ENCODE results near the gene ZDHHC13.

ZDHHC13 gene

GRCh38 chr11:19080579-19080993 is 36.4 kb upstream of the ZDHHC13 start:
- no peak overlapping the region for H3K4me3 ChIP-seq (ENCODE audit: insufficient read depth, low read depth, low read length)
- H3K27ac ChIP-seq (ENCODE audit: insufficient read depth, low read depth, low read length, poor library complexity, severe bottlenecking): no peak overlapping the region
- no peaks in the 10 kb centered on the region for H3K36me3 ChIP-seq (ENCODE audit: control insufficient read depth, insufficient read depth, low read length)
- no peaks in the 10 kb centered on the region for H3K27me3 ChIP-seq (ENCODE audit: control insufficient read depth, insufficient read depth, low read length, poor library complexity, severe bottlenecking)
- no peaks in the 10 kb centered on the region for H3K9me3 ChIP-seq (ENCODE audit: control insufficient read depth, low read length)
- H3K4me1 ChIP-seq (ENCODE audit: control insufficient read depth, insufficient read depth, low read length): no peaks in the 10 kb centered on the region
- WGBS, 2 experiments: 89 to 94% methylated on average over 6 of the region's 6 CpGs

DNA sequence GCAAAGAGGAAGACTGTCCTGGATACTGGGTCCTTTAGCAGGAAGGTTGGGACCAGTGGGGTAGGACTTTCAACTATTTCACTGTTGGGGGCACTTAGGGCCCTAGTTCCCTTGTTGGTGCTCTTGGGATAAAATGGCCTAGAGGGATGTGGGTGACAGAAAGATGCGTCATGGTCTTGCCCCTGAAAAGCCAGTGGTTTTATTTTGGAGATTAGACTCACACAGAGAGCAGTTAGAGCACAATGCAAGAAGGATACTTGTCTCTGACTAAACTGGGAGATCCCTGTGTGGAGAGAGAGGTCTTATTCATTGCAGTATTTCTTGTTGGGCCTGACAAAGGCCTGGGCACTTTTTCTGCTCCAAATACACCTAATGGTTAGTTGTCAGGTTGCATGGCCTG is 33.8 kb upstream of the ZDHHC13 start:
- Histone ChIP-seq H3K27ac (ENCODE audit: insufficient read depth, low read depth, low read length, poor library complexity, severe bottlenecking) (no peak overlapping the region), H3K4me3 (ENCODE audit: insufficient read depth, low read depth, low read length) (no peak overlapping the region), H3K27me3 (ENCODE audit: control insufficient read depth, insufficient read depth, low read length, poor library complexity, severe bottlenecking) (no peaks in the 10 kb centered on the region), H3K4me1 (ENCODE audit: control insufficient read depth, insufficient read depth, low read length) (no peaks in the 10 kb centered on the region), H3K9me3 (ENCODE audit: control insufficient read depth, low read length) (no peaks in the 10 kb centered on the region), H3K36me3 (ENCODE audit: control insufficient read depth, insufficient read depth, low read length) (no peaks in the 10 kb centered on the region)
- 90 to 92% methylated on average over 1 of the region's 1 CpG for WGBS, 2 experiments

DNA sequence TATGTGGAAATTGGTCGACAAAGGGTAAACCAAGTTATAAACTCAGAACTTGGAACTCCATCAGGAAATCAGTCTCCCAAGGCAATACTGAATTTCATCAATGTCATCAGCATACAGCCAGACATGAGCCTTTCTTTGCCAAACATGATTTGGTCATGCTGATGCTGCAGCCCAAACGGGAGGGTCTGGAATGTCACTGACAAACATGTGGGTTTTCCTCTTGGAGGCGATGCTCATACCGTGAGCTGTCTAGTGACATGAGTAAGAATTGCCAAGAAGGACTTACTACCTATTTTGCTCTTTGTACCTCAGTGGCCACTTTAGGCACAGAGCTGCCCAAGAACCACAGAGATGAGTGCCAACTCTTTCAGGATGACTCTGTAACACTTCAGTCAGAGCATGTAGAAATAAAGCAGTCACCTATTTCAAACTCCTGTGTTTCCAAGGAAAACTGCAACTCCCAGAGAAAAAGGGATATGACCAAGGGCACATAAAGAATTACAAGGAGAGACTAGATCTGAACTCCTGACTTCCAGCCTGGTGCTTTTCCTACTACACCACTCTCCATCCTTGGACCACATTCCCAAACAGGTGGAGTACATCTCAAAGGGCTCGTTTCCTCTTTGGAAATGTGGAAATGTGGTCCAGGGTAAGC is 32.2 kb upstream of the ZDHHC13 start:
- no peaks in the 10 kb centered on the region for H3K27me3 ChIP-seq (ENCODE audit: control insufficient read depth, insufficient read depth, low read length, poor library complexity, severe bottlenecking)
- H3K9me3 ChIP-seq (ENCODE audit: control insufficient read depth, low read length): no peaks in the 10 kb centered on the region
- 89 to 91% methylated on average over 4 of the region's 5 CpGs for WGBS, 2 experiments
- no peaks in the 10 kb centered on the region for H3K36me3 ChIP-seq (ENCODE audit: control insufficient read depth, insufficient read depth, low read length)
- H3K4me3 ChIP-seq (ENCODE audit: insufficient read depth, low read depth, low read length): no peak overlapping the region
- no peaks in the 10 kb centered on the region for H3K4me1 ChIP-seq (ENCODE audit: control insufficient read depth, insufficient read depth, low read length)
- H3K27ac ChIP-seq (ENCODE audit: insufficient read depth, low read depth, low read length, poor library complexity, severe bottlenecking): no peak overlapping the region

DNA sequence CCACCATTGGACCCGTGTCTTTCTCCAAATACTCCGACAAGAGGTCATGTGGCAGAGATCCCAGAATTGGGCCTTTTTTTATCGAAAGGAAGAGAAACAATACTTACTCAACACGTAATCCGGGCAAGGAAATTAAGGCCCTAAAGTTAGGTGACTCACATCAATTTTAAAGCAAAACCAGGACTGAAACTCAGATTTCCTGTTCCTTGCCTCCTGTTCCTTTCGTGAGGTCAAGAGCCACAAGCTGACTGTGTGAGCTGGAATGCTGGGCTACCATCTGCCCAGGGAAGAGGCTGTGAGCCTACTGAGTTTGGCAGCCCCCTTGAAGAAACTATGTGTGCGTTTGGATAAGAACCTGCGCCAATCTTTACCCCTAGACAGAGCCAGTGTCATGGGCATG is 29.3 kb upstream of the ZDHHC13 start:
- no peaks in the 10 kb centered on the region for H3K27me3 ChIP-seq (ENCODE audit: control insufficient read depth, insufficient read depth, low read length, poor library complexity, severe bottlenecking)
- H3K4me1 ChIP-seq (ENCODE audit: control insufficient read depth, insufficient read depth, low read length): no peaks in the 10 kb centered on the region
- no peaks in the 10 kb centered on the region for H3K9me3 ChIP-seq (ENCODE audit: control insufficient read depth, low read length)
- no peak overlapping the region for H3K27ac ChIP-seq (ENCODE audit: insufficient read depth, low read depth, low read length, poor library complexity, severe bottlenecking)
- WGBS, 2 experiments: 91 to 93% methylated on average over 8 of the region's 8 CpGs
- H3K36me3 ChIP-seq (ENCODE audit: control insufficient read depth, insufficient read depth, low read length): no peaks in the 10 kb centered on the region
- H3K4me3 ChIP-seq (ENCODE audit: insufficient read depth, low read depth, low read length): no peak overlapping the region

DNA sequence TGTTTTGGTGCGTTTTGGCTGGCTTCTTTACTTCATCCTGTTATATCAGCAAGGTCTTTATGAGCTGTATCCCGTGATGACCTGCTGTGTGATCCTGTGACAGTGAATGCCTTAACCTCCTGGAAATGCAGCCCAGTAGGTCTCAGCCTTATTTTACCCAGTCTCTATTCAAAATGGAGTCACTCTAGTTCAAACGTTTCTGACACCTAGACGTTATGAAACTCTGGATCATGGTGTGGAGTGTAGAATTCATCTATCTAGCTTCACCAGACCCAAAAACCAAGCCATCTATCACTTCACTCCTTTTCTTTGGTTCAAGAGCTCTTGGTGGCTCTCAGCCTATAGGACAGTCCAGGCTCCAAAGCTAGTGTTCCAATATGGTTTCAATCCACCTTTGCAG is 28.2 kb upstream of the ZDHHC13 start:
- H3K27me3 ChIP-seq (ENCODE audit: control insufficient read depth, insufficient read depth, low read length, poor library complexity, severe bottlenecking): no peaks in the 10 kb centered on the region
- H3K4me1 ChIP-seq (ENCODE audit: control insufficient read depth, insufficient read depth, low read length): no peaks in the 10 kb centered on the region
- H3K4me3 ChIP-seq (ENCODE audit: insufficient read depth, low read depth, low read length): no peak overlapping the region
- H3K9me3 ChIP-seq (ENCODE audit: control insufficient read depth, low read length): no peaks in the 10 kb centered on the region
- H3K27ac ChIP-seq (ENCODE audit: insufficient read depth, low read depth, low read length, poor library complexity, severe bottlenecking): no peak overlapping the region
- 91 to 93% methylated on average over 2 to 4 of the region's 4 CpGs for WGBS, 2 experiments
- no peaks in the 10 kb centered on the region for H3K36me3 ChIP-seq (ENCODE audit: control insufficient read depth, insufficient read depth, low read length)

- Histone ChIP-seq H3K9me3 (ENCODE audit: control insufficient read depth, low read length) (no peaks in the 10 kb centered on the region), H3K27ac (ENCODE audit: insufficient read depth, low read depth, low read length, poor library complexity, severe bottlenecking) (no peak overlapping the region), H3K36me3 (ENCODE audit: control insufficient read depth, insufficient read depth, low read length) (no peaks in the 10 kb centered on the region), H3K27me3 (ENCODE audit: control insufficient read depth, insufficient read depth, low read length, poor library complexity, severe bottlenecking) (no peaks in the 10 kb centered on the region), H3K4me3 (ENCODE audit: insufficient read depth, low read depth, low read length) (no peak overlapping the region), H3K4me1 (ENCODE audit: control insufficient read depth, insufficient read depth, low read length) (no peaks in the 10 kb centered on the region)
- 88 to 94% methylated on average over 5 of the region's 5 CpGs for WGBS, 2 experiments
Observed at GRCh38 chr11:19089421-19089820, 27.5 kb upstream of the ZDHHC13 start.

DNA sequence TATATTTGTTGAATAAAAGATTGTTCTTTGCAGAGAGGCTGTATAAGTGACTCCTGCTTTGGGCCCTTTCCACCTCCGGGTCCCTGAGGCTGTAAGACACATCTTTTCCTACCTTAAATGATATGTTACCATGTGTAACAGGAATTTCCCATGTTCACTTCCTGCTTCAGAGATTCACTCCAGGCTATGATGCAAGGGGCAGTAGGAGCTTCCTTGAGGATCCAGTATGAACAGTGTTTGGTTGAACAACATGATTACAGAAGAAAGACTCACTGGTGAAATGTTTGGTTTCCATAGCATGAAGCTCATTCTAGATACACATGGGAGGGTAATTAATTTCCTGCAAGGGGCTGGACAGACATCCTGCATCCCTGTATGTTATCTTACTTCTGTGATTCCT is 25.6 kb upstream of the ZDHHC13 start:
- WGBS, 2 experiments: 83% methylated on average over 1 of the region's 1 CpG; no CpG with 5 or more reads in 1 of the 2 experiments
- Histone ChIP-seq H3K27me3 (ENCODE audit: control insufficient read depth, insufficient read depth, low read length, poor library complexity, severe bottlenecking) (no peaks in the 10 kb centered on the region), H3K4me3 (ENCODE audit: insufficient read depth, low read depth, low read length) (no peak overlapping the region), H3K36me3 (ENCODE audit: control insufficient read depth, insufficient read depth, low read length) (no peaks in the 10 kb centered on the region), H3K27ac (ENCODE audit: insufficient read depth, low read depth, low read length, poor library complexity, severe bottlenecking) (no peak overlapping the region), H3K9me3 (ENCODE audit: control insufficient read depth, low read length) (no peaks in the 10 kb centered on the region), H3K4me1 (ENCODE audit: control insufficient read depth, insufficient read depth, low read length) (no peaks in the 10 kb centered on the region)

- Histone ChIP-seq H3K27me3 (ENCODE audit: control insufficient read depth, insufficient read depth, low read length, poor library complexity, severe bottlenecking) (no peaks in the 10 kb centered on the region), H3K9me3 (ENCODE audit: control insufficient read depth, low read length) (no peaks in the 10 kb centered on the region), H3K4me3 (ENCODE audit: insufficient read depth, low read depth, low read length) (no peak overlapping the region), H3K27ac (ENCODE audit: insufficient read depth, low read depth, low read length, poor library complexity, severe bottlenecking) (no peak overlapping the region), H3K4me1 (ENCODE audit: control insufficient read depth, insufficient read depth, low read length) (no peaks in the 10 kb centered on the region), H3K36me3 (ENCODE audit: control insufficient read depth, insufficient read depth, low read length) (no peaks in the 10 kb centered on the region)
- 79 to 81% methylated on average over 3 of the region's 3 CpGs for WGBS, 2 experiments
Observed at GRCh38 chr11:19092342-19092741, 24.6 kb upstream of the ZDHHC13 start.

GRCh38 chr11:19092850-19093249 is 24.1 kb upstream of the ZDHHC13 start:
- 96 to 97% methylated on average over 2 of the region's 2 CpGs for WGBS, 2 experiments

DNA sequence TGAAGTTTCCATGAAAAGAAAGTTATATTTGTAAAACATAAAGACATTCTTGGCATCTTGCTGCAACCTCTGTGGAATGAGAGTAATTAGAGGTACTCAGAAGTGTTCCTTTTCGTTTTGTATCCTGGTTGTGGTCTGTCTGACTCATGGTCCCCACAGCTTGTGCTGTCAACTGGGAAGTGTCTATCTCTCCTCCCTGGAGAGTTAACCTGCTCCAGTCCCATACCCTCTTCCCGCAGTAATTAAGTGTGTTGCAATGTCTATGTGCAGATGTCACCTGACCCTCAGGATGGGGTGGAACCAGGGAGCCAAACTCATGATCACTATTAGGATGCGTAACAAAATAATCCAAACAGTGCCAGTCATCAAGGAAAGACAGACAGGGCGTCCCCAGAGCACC is 23.0 kb upstream of the ZDHHC13 start:
- no peaks in the 10 kb centered on the region for H3K36me3 ChIP-seq (ENCODE audit: control insufficient read depth, insufficient read depth, low read length)
- no peaks in the 10 kb centered on the region for H3K4me1 ChIP-seq (ENCODE audit: control insufficient read depth, insufficient read depth, low read length)
- no peaks in the 10 kb centered on the region for H3K27me3 ChIP-seq (ENCODE audit: control insufficient read depth, insufficient read depth, low read length, poor library complexity, severe bottlenecking)
- 78 to 79% methylated on average over 4 of the region's 4 CpGs for WGBS, 2 experiments
- no peaks in the 10 kb centered on the region for H3K9me3 ChIP-seq (ENCODE audit: control insufficient read depth, low read length)
- H3K27ac ChIP-seq (ENCODE audit: insufficient read depth, low read depth, low read length, poor library complexity, severe bottlenecking): no peak overlapping the region
- H3K4me3 ChIP-seq (ENCODE audit: insufficient read depth, low read depth, low read length): no peak overlapping the region

More at GRCh38 chr11:19092850-19093249, 24.1 kb upstream of the ZDHHC13 start:
- Histone ChIP-seq H3K27me3 (ENCODE audit: control insufficient read depth, insufficient read depth, low read length, poor library complexity, severe bottlenecking) (no peaks in the 10 kb centered on the region), H3K4me1 (ENCODE audit: control insufficient read depth, insufficient read depth, low read length) (no peaks in the 10 kb centered on the region), H3K36me3 (ENCODE audit: control insufficient read depth, insufficient read depth, low read length) (no peaks in the 10 kb centered on the region), H3K27ac (ENCODE audit: insufficient read depth, low read depth, low read length, poor library complexity, severe bottlenecking) (no peak overlapping the region), H3K9me3 (ENCODE audit: control insufficient read depth, low read length) (no peaks in the 10 kb centered on the region), H3K4me3 (ENCODE audit: insufficient read depth, low read depth, low read length) (no peak overlapping the region)

- no peaks in the 10 kb centered on the region for H3K4me1 ChIP-seq (ENCODE audit: control insufficient read depth, insufficient read depth, low read length)
- WGBS, 2 experiments: 60 to 80% methylated on average over 2 of the region's 2 CpGs
Observed at GRCh38 chr11:19094859-19095258, 22.1 kb upstream of the ZDHHC13 start.

More at GRCh38 chr11:19094859-19095258, 22.1 kb upstream of the ZDHHC13 start:
- Histone ChIP-seq H3K27ac (ENCODE audit: insufficient read depth, low read depth, low read length, poor library complexity, severe bottlenecking) (no peak overlapping the region), H3K27me3 (ENCODE audit: control insufficient read depth, insufficient read depth, low read length, poor library complexity, severe bottlenecking) (no peaks in the 10 kb centered on the region), H3K36me3 (ENCODE audit: control insufficient read depth, insufficient read depth, low read length) (no peaks in the 10 kb centered on the region), H3K9me3 (ENCODE audit: control insufficient read depth, low read length) (no peaks in the 10 kb centered on the region), H3K4me3 (ENCODE audit: insufficient read depth, low read depth, low read length) (no peak overlapping the region)
